Putamen (tissue), 1 donor: ENCODE data around the gene MCC.

Source experiments
- DNase-seq: peaks from one replicate; pipeline ENCODE4 v3.0.0-alpha.2; 2016; ENCODE audit warnings: low spot score

Gene MCC

GRCh38 chr5:113245427-113246225, 242.6 kb downstream of the MCC start:
- DNase-seq, result no peak

- DNase-seq, result no peak
Observed at GRCh38 chr5:113244966-113245365, 243.3 kb downstream of the MCC start.

- DNase-seq, result no peak
Observed at GRCh38 chr5:113243349-113243664, 244.9 kb downstream of the MCC start.

GRCh38 chr5:113242481-113243348, 245.5 kb downstream of the MCC start:
- no peak for DNase-seq

GRCh38 chr5:113240951-113241726, 247.1 kb downstream of the MCC start:
- no peak for DNase-seq

GRCh38 chr5:113240032-113240431, 248.2 kb downstream of the MCC start:
- DNase-seq, result no peak

GRCh38 chr5:113237893-113238292, 250.4 kb downstream of the MCC start:
- DNase-seq, result no peak

GRCh38 chr5:113236536-113237288, 251.5 kb downstream of the MCC start:
- no peak for DNase-seq

- no peak for DNase-seq
Observed at GRCh38 chr5:113235884-113236283, 252.4 kb downstream of the MCC start.

GRCh38 chr5:113234546-113234945, 253.7 kb downstream of the MCC start:
- no peak for DNase-seq

- DNase-seq, result no peak
Observed at GRCh38 chr5:113233606-113234005, 254.6 kb downstream of the MCC start.

GRCh38 chr5:113232667-113233066, 255.6 kb downstream of the MCC start:
- no peak for DNase-seq

- DNase-seq, result no peak
Observed at GRCh38 chr5:113232221-113232620, 256.0 kb downstream of the MCC start.

GRCh38 chr5:113231653-113232000, 256.6 kb downstream of the MCC start:
- no peak for DNase-seq

GRCh38 chr5:113230711-113231652, 257.3 kb downstream of the MCC start:
- DNase-seq, result no peak

- no peak for DNase-seq
Observed at GRCh38 chr5:113227798-113228197, 260.5 kb downstream of the MCC start.

GRCh38 chr5:113226116-113226736, 262.0 kb downstream of the MCC start:
- no peak for DNase-seq

GRCh38 chr5:113225259-113225658, 263.0 kb downstream of the MCC start:
- no peak for DNase-seq

- DNase-seq, result no peak
Observed at GRCh38 chr5:113224605-113225065, 263.6 kb downstream of the MCC start.
